Retina (tissue), 1 donor: ENCODE results near the gene C2orf92.
A peak's percentile ranks its signal among the peaks of the same experiment; 100 is the strongest.

ENCODE experiments used
- DNase-seq: peaks from one replicate; pipeline ENCODE4 v3.0.0-alpha.2; 2016

Gene C2orf92

DNA sequence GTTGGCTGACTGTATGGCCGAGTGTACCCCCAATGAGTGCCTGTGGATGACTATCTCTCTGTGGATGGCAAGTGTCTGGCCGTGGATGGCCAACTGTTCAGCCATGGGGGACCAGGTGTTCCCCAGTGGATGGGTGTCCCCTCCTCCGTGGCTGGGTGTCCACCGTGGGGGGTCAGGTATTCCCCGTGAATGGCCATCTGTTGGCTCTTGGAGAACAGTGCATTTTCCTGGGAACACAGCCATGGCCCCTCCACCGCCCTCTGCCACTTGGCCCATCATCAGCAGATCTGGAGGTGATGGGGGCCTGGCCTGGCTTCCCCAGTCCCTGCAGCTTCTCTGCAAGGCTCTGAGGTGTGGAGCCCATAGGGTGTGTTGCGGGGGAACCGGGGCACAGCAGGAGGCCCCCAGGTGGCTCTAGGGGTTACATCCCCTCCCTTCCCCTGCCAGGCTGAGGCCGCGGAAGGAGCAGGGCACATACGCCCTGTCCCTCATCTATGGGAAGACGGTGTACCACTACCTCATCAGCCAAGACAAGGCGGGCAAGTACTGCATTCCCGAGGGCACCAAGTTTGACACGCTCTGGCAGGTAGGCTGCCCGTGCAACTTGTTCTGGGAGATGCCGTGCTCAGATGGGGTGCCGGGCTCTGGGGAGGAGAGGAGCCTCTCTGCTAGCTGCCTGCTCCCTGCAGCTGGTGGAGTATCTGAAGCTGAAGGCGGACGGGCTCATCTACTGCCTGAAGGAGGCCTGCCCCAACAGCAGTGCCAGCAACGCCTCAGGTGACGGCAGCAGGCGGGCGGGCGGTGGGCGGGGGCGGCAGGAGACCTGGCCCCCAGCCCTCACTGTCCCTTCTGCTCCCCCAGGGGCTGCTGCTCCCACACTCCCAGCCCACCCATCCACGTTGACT is 63.2 kb downstream of the C2orf92 start:
- DNase-seq = no peak

DNA sequence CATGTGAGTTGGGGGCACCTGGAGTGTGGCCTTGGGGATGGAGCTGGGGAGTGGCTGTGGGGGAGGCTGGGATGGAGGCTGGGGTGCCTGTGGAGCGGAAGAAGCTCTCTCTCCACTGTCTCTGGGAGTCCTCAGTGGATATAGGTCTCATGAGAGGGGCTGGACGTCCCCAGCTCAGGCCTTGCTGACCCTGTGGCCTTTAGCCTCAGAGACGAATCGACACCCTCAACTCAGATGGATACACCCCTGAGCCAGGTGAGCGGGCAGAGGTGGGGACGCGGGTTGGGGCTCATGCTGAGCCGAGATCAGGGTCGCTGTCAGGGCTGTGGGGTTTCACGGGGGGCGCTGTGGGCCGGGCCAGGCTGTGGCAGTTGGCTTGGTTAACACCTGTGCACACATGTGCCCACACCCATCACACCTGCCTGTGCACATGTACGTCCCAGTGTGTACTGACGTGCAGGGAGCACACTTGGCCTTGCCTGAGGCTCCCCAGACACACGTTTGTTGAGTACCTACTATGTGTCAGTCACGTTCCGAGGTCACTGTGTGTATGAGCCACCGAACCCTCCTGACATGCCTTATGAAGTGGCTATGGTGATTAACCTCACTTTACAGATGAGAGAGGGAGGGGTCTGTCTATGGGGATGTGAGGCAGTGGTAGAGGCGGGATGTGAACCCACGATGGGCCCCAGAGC is 64.0 kb downstream of the C2orf92 start:
- DNase-seq = no peak

DNA sequence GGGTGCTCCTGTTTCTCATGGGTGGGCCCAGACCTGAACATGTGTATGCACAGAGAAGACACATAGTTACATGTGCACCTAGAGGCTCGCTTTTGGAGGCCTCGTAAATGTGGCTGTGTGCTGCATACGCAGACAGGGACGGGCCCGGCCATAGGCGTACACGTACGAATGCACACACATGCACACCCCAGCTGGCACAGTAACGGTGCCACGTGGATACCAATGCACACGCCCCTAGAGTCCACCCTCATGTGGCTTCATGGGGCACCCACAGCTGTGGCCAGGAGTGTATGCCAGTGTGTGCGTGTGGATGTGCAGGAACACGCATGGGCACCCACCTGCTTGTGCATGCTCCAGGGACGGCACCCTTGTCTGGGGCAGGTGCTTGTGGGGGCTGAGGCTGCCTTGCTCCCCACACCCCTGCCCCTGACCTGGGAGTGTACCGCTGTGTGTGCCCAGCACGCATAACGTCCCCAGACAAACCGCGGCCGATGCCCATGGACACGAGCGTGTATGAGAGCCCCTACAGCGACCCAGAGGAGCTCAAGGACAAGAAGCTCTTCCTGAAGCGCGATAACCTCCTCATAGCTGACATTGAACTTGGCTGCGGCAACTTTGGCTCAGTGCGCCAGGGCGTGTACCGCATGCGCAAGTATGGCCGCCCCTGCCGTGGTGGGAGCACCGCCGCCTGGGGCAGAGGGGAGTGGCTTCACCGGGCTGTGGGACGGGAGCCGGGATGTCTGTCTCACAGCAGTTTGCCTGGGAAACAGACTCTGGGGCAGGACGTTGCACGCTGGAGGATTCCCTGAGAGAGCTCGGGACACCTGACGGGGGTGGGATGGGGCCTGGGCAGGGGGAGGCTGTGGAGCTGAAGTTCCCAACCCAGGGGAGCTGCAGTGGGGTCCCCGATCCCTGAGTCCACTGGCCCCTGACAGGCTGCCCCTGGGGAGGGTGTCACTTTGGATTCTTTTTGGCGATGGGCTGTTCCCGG is 64.8 kb downstream of the C2orf92 start:
- DNase-seq = no peak

DNA sequence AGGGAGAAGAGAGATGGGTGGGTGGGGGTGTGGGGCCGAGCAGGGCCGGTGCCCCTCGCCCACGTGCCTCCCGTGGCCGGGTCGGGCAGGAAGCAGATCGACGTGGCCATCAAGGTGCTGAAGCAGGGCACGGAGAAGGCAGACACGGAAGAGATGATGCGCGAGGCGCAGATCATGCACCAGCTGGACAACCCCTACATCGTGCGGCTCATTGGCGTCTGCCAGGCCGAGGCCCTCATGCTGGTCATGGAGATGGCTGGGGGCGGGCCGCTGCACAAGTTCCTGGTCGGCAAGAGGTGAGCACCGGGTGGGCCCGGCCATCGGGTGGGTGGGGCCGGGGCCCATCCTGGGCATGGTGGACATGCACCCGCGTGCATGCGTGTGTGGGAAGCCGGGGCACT is 65.6 kb downstream of the C2orf92 start:
- DNase-seq = no peak

DNA sequence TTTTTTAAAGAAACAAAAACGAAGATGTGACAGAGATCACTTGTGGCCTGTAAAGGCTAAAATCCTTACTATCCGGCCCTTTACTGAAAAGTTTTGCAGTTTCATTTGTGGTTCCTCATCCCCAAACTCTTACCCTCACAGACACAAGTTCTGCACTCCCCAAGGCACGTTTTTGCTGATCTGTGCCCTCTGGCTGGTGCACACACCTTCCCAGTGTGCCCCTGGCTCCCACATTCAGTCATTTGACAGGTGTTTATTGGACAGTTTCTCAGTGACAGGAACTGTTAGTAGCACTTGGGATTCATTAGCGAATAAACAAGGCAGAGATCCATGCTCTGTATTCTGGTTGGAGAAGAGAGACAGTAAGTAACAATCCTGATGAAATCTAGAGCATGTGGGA is 66.7 kb downstream of the C2orf92 start:
- DNase-seq = no peak

DNA sequence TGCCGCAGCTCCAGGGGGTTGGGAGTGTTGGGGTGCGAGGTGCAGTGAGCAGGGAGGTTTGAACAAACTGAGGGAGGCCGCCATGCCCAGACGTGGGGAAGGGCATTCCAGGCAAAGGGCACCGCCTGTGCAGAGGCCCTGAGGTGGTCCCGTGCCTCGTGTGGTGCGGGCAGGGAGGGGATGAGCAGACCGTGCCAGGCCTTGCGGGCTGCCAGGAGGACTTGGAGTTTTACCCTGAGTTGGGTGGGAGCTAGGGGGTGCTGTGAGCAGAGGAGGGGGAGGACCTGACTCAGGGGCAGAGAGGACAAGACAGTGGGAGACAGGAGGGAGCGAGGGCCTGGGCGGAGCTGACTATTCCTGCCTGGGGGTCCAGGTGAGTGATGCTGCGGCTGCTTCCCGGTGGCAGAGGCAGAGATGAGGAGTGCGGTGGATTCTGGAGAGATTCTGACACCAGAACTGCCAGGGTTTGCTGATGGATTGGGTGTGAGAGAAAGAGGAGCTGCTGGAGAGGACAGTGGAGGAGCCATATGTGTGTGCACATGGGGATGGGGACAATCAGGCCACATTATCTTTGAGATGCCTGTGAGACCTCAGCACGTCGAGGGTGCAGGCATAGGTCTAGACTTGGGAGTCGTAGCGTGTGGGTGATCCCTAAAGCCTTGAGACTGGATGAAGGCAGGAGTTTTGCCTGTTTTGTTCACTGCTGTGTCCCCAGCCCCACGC is 67.3 kb downstream of the C2orf92 start:
- DNase-seq = no peak

DNA sequence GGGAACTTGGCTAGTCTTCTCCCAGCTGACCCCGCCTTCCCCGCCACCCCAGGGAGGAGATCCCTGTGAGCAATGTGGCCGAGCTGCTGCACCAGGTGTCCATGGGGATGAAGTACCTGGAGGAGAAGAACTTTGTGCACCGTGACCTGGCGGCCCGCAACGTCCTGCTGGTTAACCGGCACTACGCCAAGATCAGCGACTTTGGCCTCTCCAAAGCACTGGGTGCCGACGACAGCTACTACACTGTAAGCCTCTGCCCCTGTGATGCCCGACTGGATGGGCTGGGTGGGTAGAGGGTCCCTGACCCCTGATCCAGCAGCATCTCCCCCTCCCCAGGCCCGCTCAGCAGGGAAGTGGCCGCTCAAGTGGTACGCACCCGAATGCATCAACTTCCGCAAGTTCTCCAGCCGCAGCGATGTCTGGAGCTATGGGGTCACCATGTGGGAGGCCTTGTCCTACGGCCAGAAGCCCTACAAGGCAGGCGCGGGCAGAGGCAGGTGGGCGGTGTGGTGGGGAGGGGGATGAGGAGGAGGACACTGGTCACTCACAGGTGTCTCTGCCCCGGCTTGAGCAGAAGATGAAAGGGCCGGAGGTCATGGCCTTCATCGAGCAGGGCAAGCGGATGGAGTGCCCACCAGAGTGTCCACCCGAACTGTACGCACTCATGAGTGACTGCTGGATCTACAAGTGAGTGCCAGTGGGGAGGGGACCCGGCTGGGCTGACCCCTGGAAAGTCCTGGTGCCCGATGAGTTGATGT is 68.1 kb downstream of the C2orf92 start:
- DNase-seq = no peak

DNA sequence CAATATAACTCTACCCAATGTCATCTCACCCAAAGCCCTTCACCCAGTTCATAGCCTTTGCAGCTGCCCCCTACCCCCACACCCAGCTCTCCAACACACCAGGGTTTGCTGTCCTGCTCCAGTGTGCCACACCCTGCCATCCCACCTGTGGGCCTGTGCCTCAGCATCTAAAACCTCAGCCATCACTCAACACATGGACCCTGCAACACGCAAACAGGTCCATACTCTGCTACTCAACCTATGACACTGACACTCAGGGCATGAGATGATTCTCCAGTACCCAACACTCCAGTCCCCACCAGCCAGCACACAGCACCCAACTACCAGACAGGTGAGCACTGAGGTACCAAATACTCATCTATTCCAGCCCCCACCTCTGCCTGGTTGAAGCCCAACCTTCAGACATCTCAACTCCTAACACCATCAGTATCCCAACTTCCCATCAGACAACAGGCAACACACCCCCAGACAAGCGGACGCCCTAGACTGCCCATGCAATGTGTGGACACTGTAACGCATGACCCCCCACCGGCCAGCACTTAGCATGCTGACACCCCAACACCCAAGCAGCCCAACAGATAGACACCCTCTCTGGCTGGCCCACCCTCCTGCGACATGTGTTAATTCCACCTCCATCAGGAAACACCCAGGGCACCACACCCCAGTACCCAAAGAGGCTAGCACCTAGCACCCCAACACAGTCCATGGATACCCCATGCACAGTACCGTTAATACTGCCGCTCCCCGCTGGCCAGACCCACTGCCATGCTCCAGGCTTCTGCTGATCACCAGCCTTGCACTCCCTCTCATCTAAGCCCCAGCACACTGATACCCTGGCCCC is 68.9 kb downstream of the C2orf92 start:
- DNase-seq = no peak

DNA sequence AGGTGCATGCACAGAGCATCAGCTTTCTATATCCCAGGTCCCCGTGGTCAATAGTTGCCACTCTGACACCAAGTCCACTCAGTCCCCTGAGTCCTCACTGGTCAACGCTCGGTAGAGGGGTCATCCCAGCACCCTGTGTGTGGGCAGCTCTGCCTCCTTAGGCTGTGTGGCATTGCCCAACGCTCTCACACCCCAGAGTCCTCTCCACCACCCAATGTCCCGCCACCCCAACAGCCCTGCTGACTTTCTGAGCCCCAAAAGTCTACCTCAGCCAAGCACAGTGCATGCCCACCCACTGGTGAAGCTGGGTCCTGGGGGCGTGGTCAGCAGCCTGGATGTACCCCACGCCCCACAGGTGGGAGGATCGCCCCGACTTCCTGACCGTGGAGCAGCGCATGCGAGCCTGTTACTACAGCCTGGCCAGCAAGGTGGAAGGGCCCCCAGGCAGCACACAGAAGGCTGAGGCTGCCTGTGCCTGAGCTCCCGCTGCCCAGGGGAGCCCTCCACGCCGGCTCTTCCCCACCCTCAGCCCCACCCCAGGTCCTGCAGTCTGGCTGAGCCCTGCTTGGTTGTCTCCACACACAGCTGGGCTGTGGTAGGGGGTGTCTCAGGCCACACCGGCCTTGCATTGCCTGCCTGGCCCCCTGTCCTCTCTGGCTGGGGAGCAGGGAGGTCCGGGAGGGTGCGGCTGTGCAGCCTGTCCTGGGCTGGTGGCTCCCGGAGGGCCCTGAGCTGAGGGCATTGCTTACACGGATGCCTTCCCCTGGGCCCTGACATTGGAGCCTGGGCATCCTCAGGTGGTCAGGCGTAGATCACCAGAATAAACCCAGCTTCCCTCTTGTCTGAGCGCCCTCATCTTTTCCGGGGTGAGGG is 69.7 kb downstream of the C2orf92 start:
- no peak for DNase-seq

DNA sequence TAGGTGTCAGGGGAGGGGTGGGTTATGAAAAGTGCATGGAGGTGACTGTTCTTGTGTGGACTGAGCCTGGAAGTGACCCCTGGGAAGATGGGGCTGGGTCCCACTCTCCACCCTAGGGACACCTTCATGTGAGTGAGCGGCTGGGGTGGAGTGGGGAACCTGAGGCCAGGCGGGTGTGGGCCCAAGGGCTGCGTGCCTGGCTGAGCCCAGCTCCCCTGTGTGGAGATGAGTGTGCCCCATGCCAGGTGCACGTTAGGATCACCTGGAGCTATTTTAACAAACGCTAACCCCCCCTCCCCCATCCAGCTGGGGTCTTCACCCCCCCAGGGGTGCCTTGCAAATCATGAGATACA is 70.4 kb downstream of the C2orf92 start:
- no peak for DNase-seq

DNA sequence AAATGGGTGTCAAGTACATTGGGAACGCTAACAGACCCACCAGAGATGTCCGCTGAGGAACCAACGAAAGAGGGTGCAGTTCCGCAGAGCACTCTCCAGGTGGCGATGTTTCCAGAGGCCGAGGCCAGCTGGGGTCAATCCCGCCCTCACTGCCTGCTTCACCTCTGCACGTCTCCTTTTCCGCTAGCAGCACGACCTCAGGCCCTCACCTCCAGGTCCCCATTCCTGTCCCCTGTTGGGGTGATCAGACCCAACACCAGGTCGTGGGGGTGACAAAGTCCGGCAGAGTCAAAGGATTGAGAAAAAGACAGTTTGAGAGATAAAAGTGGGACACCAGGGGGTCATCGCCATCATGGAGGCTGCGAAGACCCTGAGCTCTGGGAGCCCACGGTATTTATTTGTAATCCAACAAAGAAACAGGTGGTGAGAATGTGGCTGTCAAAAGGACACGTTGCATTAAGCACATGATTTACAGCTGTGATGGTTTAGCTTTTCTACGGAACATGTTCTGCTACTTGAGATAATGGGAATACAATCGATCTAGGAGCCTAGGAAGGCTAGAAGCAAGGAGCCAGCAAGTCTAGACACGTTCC is 71.2 kb downstream of the C2orf92 start:
- DNase-seq = peak; percentile 64

DNA sequence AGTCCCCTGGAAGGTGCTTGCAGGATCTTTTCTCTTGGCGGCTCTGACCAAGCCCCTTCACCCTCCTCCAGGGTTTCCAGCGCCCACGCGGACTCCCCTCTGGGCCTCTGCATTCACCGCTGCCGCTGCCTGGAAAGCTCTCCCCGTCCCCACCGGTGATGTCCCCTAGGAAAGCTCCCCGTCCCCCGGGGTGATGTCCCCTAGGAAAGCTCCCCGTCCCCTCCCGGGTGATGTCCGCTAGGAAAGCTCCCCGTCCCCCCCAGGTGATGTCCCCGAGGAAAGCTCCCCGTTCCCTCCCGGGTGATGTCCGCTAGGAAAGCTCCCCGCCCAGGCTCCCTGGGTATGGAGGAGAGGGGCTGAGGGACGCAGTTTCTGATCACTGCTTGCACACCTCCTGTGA is 71.7 kb downstream of the C2orf92 start:
- DNase-seq = no peak

DNA sequence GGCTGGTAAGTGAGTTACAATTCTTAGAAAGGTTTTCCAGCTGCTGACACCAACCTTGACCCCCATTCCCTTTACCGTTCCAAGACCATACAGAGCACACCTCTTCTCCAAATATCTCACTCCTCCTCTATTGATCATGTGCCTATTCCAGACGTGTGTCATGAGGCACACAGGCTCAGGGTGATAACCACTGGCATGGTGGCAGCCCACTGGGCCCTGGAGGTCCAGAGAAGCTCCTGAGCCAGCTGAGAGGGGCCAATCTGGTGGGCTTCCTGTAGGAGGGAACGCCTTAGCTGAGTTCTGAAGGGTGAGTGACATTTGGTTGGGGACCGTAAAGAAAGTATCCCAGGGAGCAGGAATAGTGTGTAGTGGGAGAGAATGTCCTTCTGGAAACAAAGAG is 72.2 kb downstream of the C2orf92 start:
- no peak for DNase-seq

DNA sequence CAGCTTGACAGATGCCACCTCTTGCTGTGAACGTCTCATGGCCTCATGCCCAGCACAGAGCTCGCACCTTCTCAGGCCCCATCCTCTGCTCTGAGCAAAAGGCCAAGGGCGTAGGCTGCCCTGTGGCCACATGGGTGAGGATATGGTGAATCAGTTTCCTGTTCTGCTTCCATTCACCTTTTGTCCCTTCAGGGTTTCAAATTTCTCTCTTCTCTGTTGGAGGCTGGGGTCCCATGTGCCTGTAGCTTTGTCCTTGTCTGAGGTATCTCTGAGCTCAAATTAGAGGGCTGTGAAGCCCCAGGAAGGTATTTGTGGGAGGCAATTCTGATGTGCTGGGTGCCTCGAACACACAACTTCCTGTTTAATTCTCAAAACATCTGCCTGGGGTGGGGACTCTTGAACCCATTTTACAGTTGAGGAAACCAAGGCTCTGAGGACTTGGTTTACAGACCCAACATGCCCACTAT is 72.9 kb downstream of the C2orf92 start:
- DNase-seq = no peak

DNA sequence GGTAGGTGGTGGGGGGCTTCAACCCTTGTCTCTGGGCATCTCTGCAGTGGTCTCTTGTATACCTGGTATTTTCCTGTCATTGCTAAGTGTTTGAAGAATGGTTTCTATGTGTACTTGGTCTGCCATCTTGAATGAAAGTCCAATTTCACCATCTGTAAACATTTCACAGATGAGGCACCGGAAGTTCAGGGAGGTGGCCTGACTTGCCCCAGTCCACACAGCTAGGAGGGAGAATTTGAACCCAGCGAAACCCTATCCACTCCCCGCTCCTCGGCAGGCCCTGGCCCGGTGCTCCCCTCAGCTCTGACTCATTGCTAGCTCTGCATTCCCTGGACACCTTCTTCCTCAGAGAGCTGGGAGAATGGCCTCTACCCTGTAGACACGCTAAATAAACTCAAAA is 74.4 kb downstream of the C2orf92 start:
- DNase-seq = no peak

DNA sequence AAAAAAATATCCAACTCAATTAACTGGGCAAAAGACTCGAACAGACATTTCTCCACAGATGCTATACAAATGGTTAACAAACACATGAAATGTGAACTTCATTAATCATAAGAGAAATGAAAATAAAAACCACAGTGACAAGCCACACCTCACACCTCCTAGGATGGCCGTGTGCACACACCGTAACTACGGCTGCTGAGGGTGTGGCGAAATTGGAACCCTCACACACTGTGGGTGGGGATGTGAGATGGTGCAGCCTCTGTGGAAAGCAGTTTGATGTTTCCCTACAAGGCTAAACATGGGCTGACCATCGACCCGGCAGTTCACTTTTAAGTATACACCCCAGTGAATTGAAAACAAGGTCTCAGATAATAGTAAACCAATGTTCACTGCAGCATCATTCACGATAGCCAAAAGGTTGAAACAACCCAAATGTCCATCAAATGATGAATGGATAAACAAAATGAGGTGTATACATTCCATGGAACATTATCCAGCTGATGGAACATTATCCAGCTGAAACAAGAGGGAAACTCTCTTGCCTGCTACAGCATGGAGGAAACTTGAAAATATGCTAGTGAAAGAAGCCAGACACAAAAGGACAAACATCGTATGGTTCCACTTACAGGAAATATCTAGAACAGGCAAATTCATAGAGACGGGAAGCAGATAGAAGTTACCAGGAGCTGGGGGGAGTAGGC is 76.1 kb downstream of the C2orf92 start:
- no peak for DNase-seq

DNA sequence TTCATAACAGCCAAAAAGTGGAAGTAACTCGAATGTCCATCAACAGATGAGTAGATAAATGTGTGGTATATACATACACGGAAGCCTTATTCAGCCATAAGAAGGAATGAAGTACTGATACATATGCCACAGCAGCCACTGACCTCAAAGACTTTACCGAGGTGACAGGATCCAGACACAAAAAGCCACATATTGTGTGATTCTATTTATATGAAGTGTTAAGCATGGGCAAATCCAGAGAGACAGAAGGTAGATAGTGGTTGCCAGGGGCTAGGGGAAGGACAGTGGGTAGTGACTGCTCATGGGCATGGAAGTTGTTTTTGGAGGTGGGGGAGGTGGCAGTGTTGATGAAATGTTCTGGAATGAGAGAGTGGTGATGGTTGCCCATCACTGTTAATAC is 77.8 kb downstream of the C2orf92 start:
- no peak for DNase-seq

DNA sequence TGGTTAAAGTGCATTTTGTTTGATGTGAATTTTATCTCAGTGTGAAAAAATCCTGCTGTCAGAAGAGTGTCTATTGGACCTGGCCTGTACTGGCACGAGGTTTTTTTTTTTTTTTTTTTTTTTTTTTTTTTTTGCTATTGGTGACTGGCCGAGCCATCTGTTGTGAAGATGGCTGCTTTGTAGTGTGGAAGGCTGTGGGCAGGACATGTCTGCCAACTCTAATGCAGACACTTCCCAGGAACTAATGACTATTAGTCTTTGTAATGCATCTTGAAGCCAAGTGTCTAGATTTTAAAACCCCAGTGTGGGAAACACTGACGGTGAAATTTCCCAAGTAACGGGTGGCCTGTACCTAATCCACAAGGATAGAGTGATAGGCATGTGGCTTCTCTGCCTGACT is 78.2 kb downstream of the C2orf92 start:
- no peak for DNase-seq

DNA sequence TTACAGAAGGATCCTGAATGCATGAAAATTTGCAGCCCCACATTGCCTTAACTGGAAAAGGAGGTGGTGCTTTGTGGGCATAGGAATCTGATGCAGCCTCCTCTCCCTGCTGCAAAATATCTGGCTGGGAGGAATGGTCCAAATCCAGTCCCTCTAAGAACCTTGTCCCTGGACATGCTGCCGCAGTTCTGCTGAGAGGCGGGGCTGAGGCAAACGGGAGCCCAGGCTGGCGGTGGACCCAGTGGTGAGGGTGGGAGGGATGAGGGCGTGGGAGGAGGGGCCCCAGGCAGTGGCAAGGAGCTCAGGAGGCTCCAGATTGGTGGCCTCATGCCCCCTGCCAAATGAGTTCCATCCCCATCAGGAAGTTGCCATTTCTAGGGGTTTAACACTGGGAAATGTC is 80.1 kb downstream of the C2orf92 start:
- DNase-seq = no peak
